Amygdala (tissue), 56 donors: Measurements from ENCODE around the gene HSBP1L1.

Experiments
- DNase-seq, 56 donors: peaks; one replicate each; lab custom pipeline; 2025; lab: John Stamatoyannopoulos, UW

HSBP1L1 gene

GRCh38 chr18:79942786-79943607, 21.4 kb upstream of the HSBP1L1 start:
- no peak for DNase-seq

DNA sequence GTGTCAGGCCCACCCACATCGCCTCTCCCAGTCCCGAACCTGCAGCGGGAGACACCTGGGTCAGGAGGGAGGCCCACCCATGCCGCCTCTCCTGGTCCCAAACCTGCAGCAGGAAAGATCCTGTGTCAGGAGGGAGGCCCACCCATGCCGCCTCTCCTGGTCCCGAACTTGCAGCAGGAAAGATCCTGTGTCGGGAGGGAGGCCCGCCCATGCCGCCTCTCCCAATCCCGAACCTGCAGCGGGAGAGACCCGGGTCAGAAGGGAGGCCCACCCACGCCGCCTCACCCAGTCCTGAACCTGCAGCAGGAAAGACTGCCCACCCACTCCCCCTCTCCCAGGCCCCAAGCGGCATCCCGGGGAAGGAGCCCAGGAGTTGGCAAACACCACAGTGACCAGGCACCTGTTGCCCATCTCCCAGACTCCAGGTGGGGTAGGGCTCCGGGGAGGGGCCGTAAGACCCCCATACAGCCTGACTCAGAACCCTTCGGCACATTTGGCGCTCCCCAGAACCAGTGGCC, 20.8 kb upstream of the HSBP1L1 start:
- no peak for DNase-seq

- no peak for DNase-seq
These were observed 20.2 kb upstream of the HSBP1L1 start for GRCh38 chr18:79944126-79944731.

- DNase-seq = no peak
These were observed 19.7 kb upstream of the HSBP1L1 start for GRCh38 chr18:79944746-79945117.

- no peak for DNase-seq
These were observed 19.1 kb upstream of the HSBP1L1 start for GRCh38 chr18:79945118-79946042.

GRCh38 chr18:79947054-79947755, 17.2 kb upstream of the HSBP1L1 start:
- DNase-seq = no peak

GRCh38 chr18:79947881-79948610, 16.4 kb upstream of the HSBP1L1 start:
- DNase-seq = no peak

DNA sequence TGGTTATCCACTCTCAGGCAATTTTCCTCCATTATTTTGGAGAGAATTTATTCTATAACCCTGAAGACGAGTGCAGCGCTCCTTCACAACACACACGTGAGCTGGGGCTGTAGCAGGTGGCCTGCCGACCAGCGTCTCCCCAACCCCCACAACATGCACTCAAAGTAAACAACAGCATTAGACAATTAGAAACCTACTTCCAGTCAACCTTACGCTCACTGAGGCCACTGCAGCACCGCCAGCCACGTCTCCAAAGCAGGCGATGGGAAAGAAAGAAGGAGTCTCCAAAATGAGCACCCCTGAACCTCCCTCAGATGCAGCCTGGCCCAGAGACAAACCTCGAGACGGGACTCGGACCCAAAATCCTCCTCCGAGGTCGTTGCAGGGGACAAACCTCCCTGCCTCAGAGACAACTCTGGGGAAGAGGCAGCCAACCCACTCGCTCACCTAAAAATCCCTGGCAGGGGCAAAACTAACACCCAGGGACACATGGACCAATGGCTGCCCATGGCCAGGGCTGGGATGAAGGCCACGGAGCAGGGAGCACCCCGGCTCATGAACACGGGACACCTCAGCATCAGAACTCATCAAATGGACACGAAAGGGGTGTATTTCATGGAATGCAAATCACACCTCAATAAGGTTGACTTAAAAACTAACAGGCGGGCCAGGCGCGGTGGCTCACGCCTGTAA, 15.6 kb upstream of the HSBP1L1 start:
- DNase-seq = no peak

- DNase-seq = no peak
These were observed 14.6 kb upstream of the HSBP1L1 start for GRCh38 chr18:79949697-79950487.

- no peak for DNase-seq
These were observed 13.7 kb upstream of the HSBP1L1 start for GRCh38 chr18:79950515-79951341.

DNA sequence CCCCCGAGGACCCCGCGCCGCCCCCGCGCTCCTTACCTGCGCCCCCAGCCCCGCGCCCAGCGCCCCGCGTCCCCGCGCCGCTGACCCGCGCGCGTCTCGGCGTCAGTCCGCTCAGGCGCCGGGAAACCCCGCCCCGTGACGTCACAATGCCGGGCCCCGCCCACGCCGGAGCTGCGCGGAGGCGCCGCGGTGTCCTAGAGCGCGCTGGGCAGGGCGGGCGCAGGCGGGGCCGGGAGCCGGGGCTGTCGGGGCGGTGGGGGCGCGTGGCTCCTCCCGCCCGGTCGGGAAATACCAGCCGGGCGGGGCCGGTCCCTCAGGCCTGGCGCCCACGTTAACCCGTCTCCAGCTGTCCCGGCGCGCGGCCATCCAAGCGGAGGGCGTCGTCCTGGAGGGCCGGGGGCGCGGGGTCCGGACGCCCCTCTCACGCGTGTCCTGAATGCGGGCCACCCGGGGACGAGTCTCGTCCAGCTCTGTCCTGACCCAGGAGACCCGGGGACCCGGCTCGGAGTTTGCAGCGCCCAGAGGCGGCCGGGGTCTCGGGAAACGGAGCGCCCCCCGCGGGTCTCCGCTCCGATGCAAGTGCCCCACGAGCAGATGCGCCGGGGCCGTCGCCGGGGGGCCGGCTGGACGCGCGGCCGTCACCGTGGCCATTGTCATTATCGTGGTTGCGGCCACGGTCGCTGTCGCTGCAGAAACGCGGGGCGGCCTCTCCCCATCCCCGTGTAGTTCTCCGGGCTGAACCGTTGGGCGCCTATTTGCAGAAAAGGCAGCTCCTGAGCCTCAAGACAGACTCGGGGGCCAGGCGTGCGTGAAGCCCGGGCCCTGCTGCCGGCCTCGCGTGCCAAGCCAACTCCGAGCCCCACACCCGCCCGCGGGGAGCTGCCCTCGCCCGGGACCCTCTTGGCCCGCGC, 12.6 kb upstream of the HSBP1L1 start, which contains the start of gene SLC66A2:
TSS of gene SLC66A2 (minus strand) at position 109 of the 911 bp plus-strand sequence. CDS start 727 bp downstream, outside the sequence.
- DNase-seq = peak; percentile 28 to 94 (median 76)

GRCh38 chr18:79952456-79952995, 11.9 kb upstream of the HSBP1L1 start:
- peak in 2 of 56 donors; percentile 34 to 62 for DNase-seq

GRCh38 chr18:79952996-79953559, 11.4 kb upstream of the HSBP1L1 start:
- DNase-seq = no peak

DNA sequence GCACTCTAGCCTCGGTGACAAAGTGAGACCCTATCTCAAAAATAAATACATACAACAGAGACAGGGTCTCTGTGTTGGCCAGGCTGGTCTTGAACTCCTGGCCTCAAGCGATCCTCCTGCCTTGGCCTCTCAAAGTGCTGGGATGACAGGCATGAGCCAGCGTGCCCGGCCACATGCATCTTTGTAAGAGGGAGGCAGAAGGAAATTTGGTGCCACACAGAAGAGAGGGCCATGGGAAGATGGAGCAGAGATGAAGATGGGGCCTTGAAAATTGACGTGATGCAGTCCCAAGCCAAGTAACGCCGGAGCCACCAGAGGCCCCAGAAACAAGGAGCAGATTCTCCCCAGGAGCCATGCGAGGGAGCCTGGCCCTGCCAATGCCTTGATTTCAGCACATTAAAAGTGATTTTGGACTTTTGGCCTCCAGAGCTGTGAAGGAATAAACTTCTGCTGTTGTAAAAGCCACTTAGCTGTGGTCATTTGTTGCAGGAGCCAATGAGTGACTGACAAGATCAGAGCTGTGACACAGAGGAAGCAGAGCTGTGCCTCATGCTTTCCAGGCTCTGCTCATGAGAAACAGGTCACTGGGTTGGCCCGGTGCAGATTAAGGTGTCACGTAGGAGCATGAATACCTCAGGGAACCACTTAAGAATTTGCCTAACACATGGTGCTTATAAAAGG, 10.3 kb upstream of the HSBP1L1 start:
- DNase-seq = no peak

- DNase-seq = peak in 2 of 56 donors; percentile 33 to 52
These were observed 9.7 kb upstream of the HSBP1L1 start for GRCh38 chr18:79954791-79955190.
